Stomach (tissue), 9 donors: ENCODE measurements around the gene STRIP2. TPM values are rescaled to one million over a fixed set of nuclear protein-coding genes. Genes with fewer than 3 reads are reported as not detected.

Experiments used
- DNase-seq, 2 donors: peaks; one replicate each; pipeline versions ENCODE4 v3.0.0 to v3.0.0-alpha.2; 2013 to 2019
- H3K27ac ChIP-seq, 5 donors: fragments of 200-600 bp in 4 of 5; sonication (generic) in 4 of 5; one replicate each; pipeline ENCODE4 v1.5.1; 2013 to 2019; ENCODE audit warnings: mild to moderate bottlenecking in 1 of 5, moderate library complexity in 1 of 5
- H3K27me3 ChIP-seq, 3 donors: fragments of 200-600 bp; sonication (generic); one replicate each; pipeline ENCODE4 v1.5.1; 2017 to 2019; ENCODE audit warnings: mixed run types in 1 of 3
- H3K36me3 ChIP-seq, 4 donors: fragments of 200-600 bp; sonication (generic); 1 replicate in 3 of 4; 2 replicates in 1 of 4; pipeline ENCODE4 v1.5.1; 2016 to 2019
- H3K4me1 ChIP-seq, 4 donors: fragments of 200-600 bp; sonication (generic); one replicate each; pipeline ENCODE4 v1.5.1; 2016 to 2019
- H3K4me3 ChIP-seq, 4 donors: fragments of 200-600 bp; sonication (generic) in 3 of 4; one replicate each; pipeline ENCODE4 v1.5.1; 2016 to 2019; ENCODE audit warnings: mild to moderate bottlenecking in 1 of 4
- H3K9me3 ChIP-seq, 4 donors: fragments of 200-600 bp; sonication (generic); one replicate each; pipeline ENCODE4 v1.5.1; 2016 to 2019
- EP300 ChIP-seq: sonication (generic); formaldehyde crosslinking; IDR thresholded peaks from one replicate; pipeline ENCODE4 v1.6.1; 2017; ENCODE audit warnings: antibody characterized with exemption
- POLR2A ChIP-seq, 4 donors: fragments of 450-650 bp; IDR thresholded peaks; one replicate each; pipeline ENCODE4 v1.6.1; 2016; ENCODE audit warnings: antibody characterized with exemption in 4 of 4, control low read depth in 2 of 4, mild to moderate bottlenecking in 1 of 4, moderate library complexity in 1 of 4
- POLR2AphosphoS5 ChIP-seq, 3 donors: sonication (generic); formaldehyde crosslinking; IDR thresholded peaks; one replicate each; pipeline ENCODE4 v1.6.1; 2016; ENCODE audit warnings: antibody characterized with exemption in 3 of 3
- WGBS, 5 donors: extraction: QIAGEN DNeasy Blood & Tissue Kit in 3 of 5; methylation state at CpG; one replicate each; pipeline versions ENCODE4 v1.1.5 to v1.1.7; 2013 to 2018; 5-methylcytosine and 5-hydroxymethylcytosine counted together
- intact Hi-C: fragments of 100-400 bp; cut with DNase I; formaldehyde crosslinking; loops from one replicate; pipeline ENCODE4 v1.15.1; 2023; ENCODE audit warnings: low total_unique reads
- polyA plus RNA-seq, 3 donors: library from polyadenylated mRNA; stranded (reverse); fragments of 200-250 nt; gene quantifications; one replicate each; pipeline ENCODE4 v1.2.3, GENCODE V29; 2013
- total RNA-seq, 5 donors: library from RNA; depleted of rRNA; stranded (reverse); fragments of >200 nt; gene quantifications; one replicate each; pipeline versions ENCODE4 v1.1.0 to v1.2.3, GENCODE V29; 2014 to 2016
- TF ChIP-seq, protein P1 (sequence below), 7 experiments: fragments of 450-650 bp in 4 of 7; fragments of 200-600 bp in 3 of 7; sonication (generic) in 3 of 7; IDR thresholded peaks; one replicate each; pipeline ENCODE4 v1.5.1; 2016 to 2019; ENCODE audit warnings: antibody characterized with exemption in 7 of 7, control low read depth in 2 of 7, mild to moderate bottlenecking in 1 of 7
- donor health status: healthy with polysubstance abuse.
- donor health status: Bipolar disorder and iron deficiency.
- donor health status: healthy.

STRIP2 gene
- total and polyA plus RNA-seq, 8 donors, result 0.56 to 2.0 (median 0.98) TPM; not detected in 3

DNA sequence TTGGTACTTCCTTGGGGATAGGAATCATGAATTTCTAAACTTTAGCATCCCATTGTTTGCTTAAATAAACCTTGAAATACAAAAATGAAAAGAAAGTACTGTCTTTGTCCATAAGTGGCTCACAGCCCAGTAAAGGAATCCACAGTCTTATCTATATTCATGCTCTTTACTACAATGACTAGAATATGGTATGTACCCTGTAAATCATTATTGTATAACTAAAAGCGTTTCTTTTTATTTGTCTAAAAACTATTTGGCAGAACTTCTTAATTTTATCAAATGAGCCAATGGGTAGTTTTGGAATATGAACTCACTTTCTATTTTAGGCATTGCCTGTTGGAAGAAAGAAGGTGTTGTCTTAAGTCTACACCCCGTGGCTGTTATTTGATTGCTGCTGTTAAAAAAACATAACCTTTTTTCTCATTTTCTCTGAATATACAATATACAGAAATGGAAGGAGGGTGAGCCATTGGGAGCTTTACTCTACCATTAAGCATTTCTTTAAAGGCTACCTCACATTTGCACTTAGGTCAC is 12.4 kb upstream of the STRIP2 start:
- TF ChIP-seq POLR2A (IDR thresholded peaks at IDR 0.05) (no peak), POLR2AphosphoS5 (IDR thresholded peaks at IDR 0.05) (no peak), EP300 (no peak)
- TF ChIP-seq, protein P1, sequence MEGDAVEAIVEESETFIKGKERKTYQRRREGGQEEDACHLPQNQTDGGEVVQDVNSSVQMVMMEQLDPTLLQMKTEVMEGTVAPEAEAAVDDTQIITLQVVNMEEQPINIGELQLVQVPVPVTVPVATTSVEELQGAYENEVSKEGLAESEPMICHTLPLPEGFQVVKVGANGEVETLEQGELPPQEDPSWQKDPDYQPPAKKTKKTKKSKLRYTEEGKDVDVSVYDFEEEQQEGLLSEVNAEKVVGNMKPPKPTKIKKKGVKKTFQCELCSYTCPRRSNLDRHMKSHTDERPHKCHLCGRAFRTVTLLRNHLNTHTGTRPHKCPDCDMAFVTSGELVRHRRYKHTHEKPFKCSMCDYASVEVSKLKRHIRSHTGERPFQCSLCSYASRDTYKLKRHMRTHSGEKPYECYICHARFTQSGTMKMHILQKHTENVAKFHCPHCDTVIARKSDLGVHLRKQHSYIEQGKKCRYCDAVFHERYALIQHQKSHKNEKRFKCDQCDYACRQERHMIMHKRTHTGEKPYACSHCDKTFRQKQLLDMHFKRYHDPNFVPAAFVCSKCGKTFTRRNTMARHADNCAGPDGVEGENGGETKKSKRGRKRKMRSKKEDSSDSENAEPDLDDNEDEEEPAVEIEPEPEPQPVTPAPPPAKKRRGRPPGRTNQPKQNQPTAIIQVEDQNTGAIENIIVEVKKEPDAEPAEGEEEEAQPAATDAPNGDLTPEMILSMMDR (IDR thresholded peaks at IDR 0.05), result no peak
- intact Hi-C loops, result no loop called here
- H3K4me1 ChIP-seq, result no peaks in the 10 kb centered on the region
- H3K9me3 ChIP-seq, result no peaks in the 10 kb centered on the region
- H3K27me3 ChIP-seq, result no peaks in the 10 kb centered on the region
- DNase-seq, result no peak
- no peak overlapping the region for H3K4me3 ChIP-seq
- WGBS, 5 donors, result 22 to 65% (median 36%) methylated on average over 2 of the region's 2 CpGs
- H3K36me3 ChIP-seq, result peaks cover 9 to 69% (median 56%) of the 10 kb centered on the region in 4 donors
- no peak overlapping the region for H3K27ac ChIP-seq

DNA sequence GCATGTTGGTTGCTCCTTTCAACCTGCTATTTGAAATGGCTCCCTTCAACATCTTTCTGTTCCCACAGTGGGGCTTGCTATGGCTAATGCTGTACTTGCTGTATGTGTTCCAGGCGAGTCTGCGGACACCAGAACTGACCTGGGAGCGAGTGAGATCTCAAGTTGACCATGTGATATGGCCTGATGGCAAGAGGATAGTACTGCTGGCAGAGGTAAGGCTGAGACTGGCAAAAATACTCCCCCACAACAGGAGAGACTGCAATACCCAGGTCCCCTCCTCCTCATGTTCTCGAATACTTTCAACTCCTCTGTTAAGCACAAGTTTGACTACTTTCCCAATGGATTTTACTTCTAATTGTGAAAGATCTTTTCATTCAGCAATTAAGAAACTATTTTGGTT is 11.5 kb upstream of the STRIP2 start:
- intact Hi-C loops, result no loop called here
- TF ChIP-seq POLR2AphosphoS5 (IDR thresholded peaks at IDR 0.05), result no peak
- TF ChIP-seq, protein P1 (IDR thresholded peaks at IDR 0.05), result no peak
- TF ChIP-seq EP300, result no peak
- TF ChIP-seq POLR2A (IDR thresholded peaks at IDR 0.05), result no peak
- no peak overlapping the region for H3K27ac ChIP-seq
- no peaks in the 10 kb centered on the region for H3K9me3 ChIP-seq
- no peak for DNase-seq
- WGBS, 5 donors, result 92 to 100% (median 97%) methylated on average over 4 of the region's 4 CpGs
- no peak overlapping the region for H3K4me3 ChIP-seq
- peaks cover 15 to 70% (median 62%) of the 10 kb centered on the region in 4 donors for H3K36me3 ChIP-seq
- no peaks in the 10 kb centered on the region for H3K27me3 ChIP-seq
- no peaks in the 10 kb centered on the region for H3K4me1 ChIP-seq

DNA sequence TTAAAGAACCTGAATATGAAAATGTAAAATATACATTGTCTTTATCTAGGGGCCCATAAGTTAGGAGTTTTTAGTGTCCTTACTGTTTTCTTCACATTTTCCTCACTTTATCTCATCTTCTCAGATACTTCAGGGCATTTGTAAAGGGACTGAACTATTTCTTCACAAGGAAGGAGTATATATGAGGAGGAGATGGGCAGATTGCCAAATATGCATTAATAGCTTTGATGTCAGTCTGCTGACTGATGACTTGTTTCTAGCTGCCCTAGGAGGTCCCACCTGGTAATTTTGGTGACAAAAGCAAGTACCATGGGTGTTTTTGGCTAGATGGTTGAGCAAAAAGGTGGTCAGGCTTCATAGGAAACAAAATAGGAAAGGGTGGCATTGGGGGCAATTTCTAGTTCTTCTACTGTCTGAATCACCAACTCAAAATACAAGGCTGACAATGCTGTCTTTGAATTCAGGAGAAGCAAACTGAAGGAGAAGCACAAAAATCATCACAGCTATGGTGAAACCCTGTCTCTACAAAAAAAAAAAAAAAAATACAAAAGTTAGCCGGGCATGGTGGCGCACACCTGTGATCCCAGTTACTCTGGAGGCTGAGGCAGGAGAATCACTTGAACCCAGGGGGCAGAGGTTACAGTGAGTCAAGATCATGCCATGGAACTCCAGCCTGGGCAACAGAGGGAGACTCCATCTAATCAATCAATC is 10.4 kb upstream of the STRIP2 start:
- no peaks in the 10 kb centered on the region for H3K4me1 ChIP-seq
- H3K27ac ChIP-seq, result no peak overlapping the region
- DNase-seq, result peak in 1 of 2 donors; percentile 25
- no peak overlapping the region for H3K4me3 ChIP-seq
- no peaks in the 10 kb centered on the region for H3K9me3 ChIP-seq
- 71 to 100% (median 94%) methylated on average over 2 of the region's 2 CpGs for WGBS, 5 donors
- H3K27me3 ChIP-seq, result no peaks in the 10 kb centered on the region
- peaks cover 15 to 81% (median 67%) of the 10 kb centered on the region in 4 donors for H3K36me3 ChIP-seq
- TF ChIP-seq EP300, result no peak
- TF ChIP-seq, protein P1 (IDR thresholded peaks at IDR 0.05), result no peak
- TF ChIP-seq POLR2A (IDR thresholded peaks at IDR 0.05), result no peak
- TF ChIP-seq POLR2AphosphoS5 (IDR thresholded peaks at IDR 0.05), result no peak
- intact Hi-C loops, result no loop called here

DNA sequence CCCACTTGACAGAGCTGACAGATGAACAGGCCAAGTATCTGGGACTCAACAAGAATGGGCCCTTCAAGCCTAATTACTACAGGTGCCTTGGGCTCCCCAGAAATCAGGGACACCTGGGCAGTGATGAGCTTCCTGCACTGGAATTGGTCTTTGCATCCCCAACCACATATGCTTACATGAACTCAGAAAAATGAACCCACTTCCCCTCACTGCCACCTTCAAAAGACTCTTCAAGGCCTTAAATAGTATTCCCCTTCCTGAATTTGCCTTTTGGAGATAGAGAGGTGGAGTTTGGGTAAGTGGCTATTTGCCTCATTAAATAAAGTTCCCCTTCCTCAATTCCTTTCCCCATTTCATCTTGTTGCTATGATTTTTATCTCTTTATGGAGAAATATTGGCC is 7.8 kb upstream of the STRIP2 start:
- Histone ChIP-seq H3K36me3 (peaks cover 15 to 74% (median 63%) of the 10 kb centered on the region in 4 donors), H3K9me3 (no peaks in the 10 kb centered on the region)
- intact Hi-C loops, result no loop called here

More for the DNA sequence above, 7.8 kb upstream of the STRIP2 start:
- Histone ChIP-seq H3K27me3 (no peaks in the 10 kb centered on the region), H3K4me3 (no peak overlapping the region), H3K4me1 (no peaks in the 10 kb centered on the region), H3K27ac (no peak overlapping the region)
- no peak for DNase-seq
- TF ChIP-seq EP300, result no peak
- no peak for TF ChIP-seq POLR2AphosphoS5 (IDR thresholded peaks at IDR 0.05)
- TF ChIP-seq, protein P1 (IDR thresholded peaks at IDR 0.05), result no peak
